Ovary (tissue), 3 donors: ENCODE data around the gene IBSP.

Source experiments
- EP300 ChIP-seq: sonication (generic); formaldehyde crosslinking; IDR thresholded peaks from one replicate; pipeline ENCODE4 v1.6.1; 2017; ENCODE audit warnings: antibody characterized with exemption
- TF ChIP-seq, protein P1 (sequence below), 3 donors: fragments of 450-650 bp in 2 of 3; fragments of 200-600 bp in 1 of 3; IDR thresholded peaks; one replicate each; pipeline versions ENCODE4 v1.5.1 to v1.8.0; 2016 to 2022; ENCODE audit warnings: antibody characterized with exemption in 3 of 3, mild to moderate bottlenecking in 1 of 3
- donor health status: DM: no; HTN: no; CAD: no.

DNA sequence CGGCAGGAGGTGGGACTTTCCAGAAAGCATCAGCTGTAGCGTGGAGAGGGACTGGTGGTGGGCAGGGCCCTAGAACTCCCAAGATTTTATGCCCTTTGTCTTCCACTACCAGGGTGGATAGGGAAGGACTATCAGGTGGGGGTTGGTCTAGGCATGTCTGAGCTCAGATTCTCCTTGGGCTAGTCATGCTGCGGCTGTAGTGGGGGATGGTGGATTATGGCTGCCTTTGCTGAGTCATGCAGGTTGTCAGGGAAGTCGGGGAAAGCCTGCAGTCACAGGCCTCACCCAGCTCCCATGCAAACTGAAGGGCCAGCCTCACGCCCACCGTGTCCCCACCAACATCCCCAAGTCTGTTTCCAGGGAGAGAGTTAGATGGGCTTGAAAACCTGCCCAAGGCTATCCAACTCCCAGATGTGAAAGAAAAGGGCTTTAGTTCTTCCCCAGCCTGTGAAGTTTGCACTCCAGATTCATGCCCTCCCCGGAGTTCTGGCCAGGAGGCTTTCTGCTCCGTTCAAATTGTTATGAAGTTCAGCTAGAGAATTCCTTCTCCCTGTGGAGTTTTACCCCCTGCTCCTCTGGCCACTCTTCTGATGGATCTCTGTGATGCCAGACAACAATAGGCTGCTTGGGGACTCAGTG lies 20.0 kb downstream of the IBSP start:
- TF ChIP-seq, protein P1, sequence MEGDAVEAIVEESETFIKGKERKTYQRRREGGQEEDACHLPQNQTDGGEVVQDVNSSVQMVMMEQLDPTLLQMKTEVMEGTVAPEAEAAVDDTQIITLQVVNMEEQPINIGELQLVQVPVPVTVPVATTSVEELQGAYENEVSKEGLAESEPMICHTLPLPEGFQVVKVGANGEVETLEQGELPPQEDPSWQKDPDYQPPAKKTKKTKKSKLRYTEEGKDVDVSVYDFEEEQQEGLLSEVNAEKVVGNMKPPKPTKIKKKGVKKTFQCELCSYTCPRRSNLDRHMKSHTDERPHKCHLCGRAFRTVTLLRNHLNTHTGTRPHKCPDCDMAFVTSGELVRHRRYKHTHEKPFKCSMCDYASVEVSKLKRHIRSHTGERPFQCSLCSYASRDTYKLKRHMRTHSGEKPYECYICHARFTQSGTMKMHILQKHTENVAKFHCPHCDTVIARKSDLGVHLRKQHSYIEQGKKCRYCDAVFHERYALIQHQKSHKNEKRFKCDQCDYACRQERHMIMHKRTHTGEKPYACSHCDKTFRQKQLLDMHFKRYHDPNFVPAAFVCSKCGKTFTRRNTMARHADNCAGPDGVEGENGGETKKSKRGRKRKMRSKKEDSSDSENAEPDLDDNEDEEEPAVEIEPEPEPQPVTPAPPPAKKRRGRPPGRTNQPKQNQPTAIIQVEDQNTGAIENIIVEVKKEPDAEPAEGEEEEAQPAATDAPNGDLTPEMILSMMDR (IDR thresholded peaks at IDR 0.05): no peak
- TF ChIP-seq EP300: no peak
